Thyroid gland (tissue), 4 donors: Measurements from ENCODE around the gene CCDC50.

ENCODE experiments used
- POLR2A ChIP-seq, 2 donors: fragments of 450-650 bp; IDR thresholded peaks; one replicate each; pipeline ENCODE4 v1.6.1; 2017; ENCODE audit warnings: antibody characterized with exemption in 2 of 2, mild to moderate bottlenecking in 2 of 2, moderate library complexity in 1 of 2
- TF ChIP-seq, protein P1 (sequence below), 6 experiments: fragments of 200-600 bp in 3 of 6; fragments of 450-650 bp in 3 of 6; sonication (generic) in 3 of 6; IDR thresholded peaks; one replicate each; pipeline ENCODE4 v1.5.1; 2016 to 2019; ENCODE audit warnings: antibody characterized with exemption in 6 of 6, mild to moderate bottlenecking in 2 of 6, inconsistent platforms in 1 of 6, moderate library complexity in 1 of 6

DNA sequence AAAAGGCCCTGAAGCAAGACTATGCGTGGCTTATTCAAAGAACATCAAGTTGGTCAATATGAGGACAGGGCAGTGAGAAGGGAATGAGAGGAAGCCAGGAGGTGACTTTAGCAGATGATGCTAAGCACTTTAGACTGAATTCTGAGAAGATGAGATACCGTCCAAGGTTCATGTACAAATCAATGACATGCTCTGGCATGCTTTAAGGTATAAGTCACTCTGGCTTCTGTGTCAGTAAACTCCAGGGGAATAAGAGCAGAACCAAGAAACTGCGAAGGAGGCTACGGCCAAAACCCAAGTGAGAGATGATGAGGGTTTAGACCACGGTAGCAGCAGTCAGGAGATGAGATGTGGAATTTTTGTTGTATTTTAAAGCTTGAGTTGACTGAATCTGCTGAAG is 8.9 kb upstream of the CCDC50 start:
- TF ChIP-seq, protein P1, sequence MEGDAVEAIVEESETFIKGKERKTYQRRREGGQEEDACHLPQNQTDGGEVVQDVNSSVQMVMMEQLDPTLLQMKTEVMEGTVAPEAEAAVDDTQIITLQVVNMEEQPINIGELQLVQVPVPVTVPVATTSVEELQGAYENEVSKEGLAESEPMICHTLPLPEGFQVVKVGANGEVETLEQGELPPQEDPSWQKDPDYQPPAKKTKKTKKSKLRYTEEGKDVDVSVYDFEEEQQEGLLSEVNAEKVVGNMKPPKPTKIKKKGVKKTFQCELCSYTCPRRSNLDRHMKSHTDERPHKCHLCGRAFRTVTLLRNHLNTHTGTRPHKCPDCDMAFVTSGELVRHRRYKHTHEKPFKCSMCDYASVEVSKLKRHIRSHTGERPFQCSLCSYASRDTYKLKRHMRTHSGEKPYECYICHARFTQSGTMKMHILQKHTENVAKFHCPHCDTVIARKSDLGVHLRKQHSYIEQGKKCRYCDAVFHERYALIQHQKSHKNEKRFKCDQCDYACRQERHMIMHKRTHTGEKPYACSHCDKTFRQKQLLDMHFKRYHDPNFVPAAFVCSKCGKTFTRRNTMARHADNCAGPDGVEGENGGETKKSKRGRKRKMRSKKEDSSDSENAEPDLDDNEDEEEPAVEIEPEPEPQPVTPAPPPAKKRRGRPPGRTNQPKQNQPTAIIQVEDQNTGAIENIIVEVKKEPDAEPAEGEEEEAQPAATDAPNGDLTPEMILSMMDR (IDR thresholded peaks at IDR 0.05), result no peak
- no peak for TF ChIP-seq POLR2A (IDR thresholded peaks at IDR 0.05)
